ENCODE results near the gene MBD5.

- no peak for TF ChIP-seq POLR2A (IDR thresholded peaks at IDR 0.05)
- no peak for TF ChIP-seq CTCF (IDR thresholded peaks at IDR 0.05)
Observed at GRCh38 chr2:148555622-148556294, 534.9 kb downstream of the MBD5 start.

All from thyroid gland (tissue), 4 donors.